AG09309 (cell line): ENCODE data around the gene DNAJC11.

Source experiments
- DNase-seq: peaks from one replicate; pipeline ENCODE4 v3.0.0-alpha.2; 2010; ENCODE audit warnings: low read depth
- H3K4me3 ChIP-seq: 2 replicates; pipeline ENCODE4 v1.5.1; 2011; ENCODE audit warnings: mild to moderate bottlenecking, low read depth, low read length, moderate library complexity; ENCODE audit not compliant: control insufficient read depth
- TF ChIP-seq, protein P1 (sequence below): IDR thresholded peaks from 2 replicates; pipeline ENCODE4 v1.5.1; 2011; ENCODE audit warnings: mild to moderate bottlenecking, low read depth, low read length, inconsistent platforms; ENCODE audit not compliant: insufficient read depth, control insufficient read depth; ENCODE audit errors: missing control alignments

DNAJC11 gene

DNA sequence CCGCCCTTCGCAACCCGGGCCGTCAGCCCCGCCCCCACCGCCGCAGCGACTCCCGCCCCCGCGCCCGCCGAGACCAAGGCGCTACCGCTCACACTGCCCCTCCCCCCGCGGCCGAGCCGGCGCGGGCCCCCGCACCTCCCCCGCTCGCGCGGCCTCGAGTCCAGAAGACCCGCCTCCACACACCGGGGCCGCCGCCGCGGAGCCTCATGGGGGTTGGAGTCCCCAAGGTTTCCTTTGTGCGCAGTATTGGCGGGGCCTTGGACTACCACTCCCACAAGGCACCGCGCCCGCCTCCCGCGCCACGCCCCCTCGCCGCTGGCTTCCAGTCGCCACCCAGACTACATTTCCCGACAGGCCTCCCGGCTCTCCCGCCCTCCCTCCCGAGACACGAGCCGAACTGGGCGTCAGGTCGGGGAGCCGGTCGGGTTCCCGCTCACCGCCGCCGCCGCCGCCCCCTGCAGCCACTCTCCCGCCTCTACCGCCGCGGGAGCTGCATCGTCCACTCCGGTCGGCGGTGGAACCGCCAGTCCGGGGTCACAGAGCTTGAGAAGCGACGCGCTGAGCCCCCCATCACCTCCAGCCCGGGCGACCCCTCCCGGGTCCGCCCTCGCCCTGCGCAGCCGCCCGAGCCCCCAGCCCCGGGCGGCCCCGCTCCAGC is 88.1 kb downstream of the DNAJC11 start, which contains the start of gene PHF13:
Gene PHF13, plus strand, starts transcription at position 371 of the 658 bp plus-strand sequence. CDS start 336 bp downstream, outside the sequence.
- H3K4me3 ChIP-seq, result peak within 1 kb of the TSS; percentile 82
- peak; percentile 95 for DNase-seq
- TF ChIP-seq, protein P1, sequence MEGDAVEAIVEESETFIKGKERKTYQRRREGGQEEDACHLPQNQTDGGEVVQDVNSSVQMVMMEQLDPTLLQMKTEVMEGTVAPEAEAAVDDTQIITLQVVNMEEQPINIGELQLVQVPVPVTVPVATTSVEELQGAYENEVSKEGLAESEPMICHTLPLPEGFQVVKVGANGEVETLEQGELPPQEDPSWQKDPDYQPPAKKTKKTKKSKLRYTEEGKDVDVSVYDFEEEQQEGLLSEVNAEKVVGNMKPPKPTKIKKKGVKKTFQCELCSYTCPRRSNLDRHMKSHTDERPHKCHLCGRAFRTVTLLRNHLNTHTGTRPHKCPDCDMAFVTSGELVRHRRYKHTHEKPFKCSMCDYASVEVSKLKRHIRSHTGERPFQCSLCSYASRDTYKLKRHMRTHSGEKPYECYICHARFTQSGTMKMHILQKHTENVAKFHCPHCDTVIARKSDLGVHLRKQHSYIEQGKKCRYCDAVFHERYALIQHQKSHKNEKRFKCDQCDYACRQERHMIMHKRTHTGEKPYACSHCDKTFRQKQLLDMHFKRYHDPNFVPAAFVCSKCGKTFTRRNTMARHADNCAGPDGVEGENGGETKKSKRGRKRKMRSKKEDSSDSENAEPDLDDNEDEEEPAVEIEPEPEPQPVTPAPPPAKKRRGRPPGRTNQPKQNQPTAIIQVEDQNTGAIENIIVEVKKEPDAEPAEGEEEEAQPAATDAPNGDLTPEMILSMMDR, result no peak

GRCh38 chr1:6612641-6613360 is 88.8 kb downstream of the DNAJC11 start:
- no peak for DNase-seq
- H3K4me3 ChIP-seq, result peak overlapping the region; percentile 75
- TF ChIP-seq, protein P1, result no peak

DNA sequence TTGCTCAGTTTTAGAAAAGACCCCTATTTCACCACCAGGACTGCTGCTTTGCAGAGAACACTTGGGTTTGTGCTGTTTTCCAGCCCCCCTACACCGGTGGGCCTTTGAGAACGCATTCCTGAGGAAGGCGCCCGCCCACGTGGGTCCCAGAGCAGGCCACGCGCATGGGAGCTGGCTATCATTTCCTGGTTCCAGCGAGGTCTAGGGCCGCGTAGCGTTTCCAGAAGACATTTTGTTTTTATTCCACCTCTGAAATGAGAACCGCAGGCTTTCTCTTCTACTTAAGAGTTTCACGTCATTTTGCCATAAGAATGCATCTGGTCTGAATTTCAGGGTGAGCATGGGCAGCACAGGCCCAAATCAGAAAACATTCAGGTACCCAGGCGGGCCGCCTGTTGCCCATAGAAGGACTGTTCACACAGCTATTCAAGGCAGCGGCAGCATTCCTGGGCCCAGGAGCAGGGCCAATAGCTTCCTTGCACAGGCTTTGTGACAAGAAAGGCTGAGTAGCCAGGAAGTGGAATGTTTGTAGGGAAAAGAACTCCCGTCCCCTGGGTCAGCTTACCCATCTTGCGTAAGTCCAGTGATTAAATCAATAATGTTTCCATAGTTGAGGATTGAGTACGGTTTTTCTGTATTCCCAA is 97.6 kb downstream of the DNAJC11 start:
- DNase-seq, result no peak
- TF ChIP-seq, protein P1, result peak; percentile 4
- peak overlapping the region; percentile 27 for H3K4me3 ChIP-seq

- DNase-seq, result no peak
- TF ChIP-seq, protein P1, result no peak
- peak overlapping the region; percentile 27 for H3K4me3 ChIP-seq
Measured at GRCh38 chr1:6603238-6603914, 98.2 kb downstream of the DNAJC11 start.

DNA sequence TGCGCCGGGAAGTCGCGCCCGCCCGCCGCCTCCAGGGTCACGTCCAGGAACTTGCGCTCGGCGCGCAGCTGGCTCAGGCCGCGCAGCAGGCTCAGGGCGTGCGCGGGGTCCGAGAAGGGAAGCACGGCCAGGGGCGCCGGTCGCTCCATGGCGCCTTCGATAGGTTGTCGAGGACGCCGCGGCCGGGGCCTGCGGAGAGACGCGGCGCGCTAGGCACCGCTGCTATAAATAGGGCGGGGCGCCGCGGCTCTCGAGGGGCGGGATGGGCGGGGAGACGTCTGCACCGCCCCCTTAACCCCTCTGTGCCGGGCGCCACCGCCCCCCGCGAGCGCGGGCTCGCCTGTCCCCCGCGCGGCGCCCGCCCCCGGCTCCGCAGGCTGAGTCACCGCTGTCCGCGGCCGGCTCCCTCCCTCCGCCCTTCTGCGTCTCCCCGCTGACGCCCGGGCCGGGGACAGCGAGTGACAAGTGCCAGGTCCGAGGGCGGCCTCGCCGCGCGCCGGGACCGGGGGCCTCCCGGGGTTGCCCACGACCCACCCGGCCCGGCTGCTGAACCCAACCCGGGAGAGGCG is 98.9 kb downstream of the DNAJC11 start, which contains the start of gene KLHL21:
Gene KLHL21, minus strand, starts transcription at position 201 of the 569 bp plus-strand sequence. Its CDS starts 52 bp downstream, at position 149.
- peak within 1 kb of the TSS; percentile 96 for H3K4me3 ChIP-seq
- TF ChIP-seq, protein P1, result no peak
- DNase-seq, result no peak
